Epithelial cell of prostate (primary cell): ENCODE measurements around the gene GPRC5B.

Experiments
- DNase-seq: peaks from one replicate; pipeline ENCODE4 v3.0.0-alpha.2; 2011; ENCODE audit warnings: low read depth, low spot score
- H3K27ac ChIP-seq: fragments of 450-650 bp; 2 replicates; pipeline ENCODE4 v1.5.1; 2017; ENCODE audit warnings: mild to moderate bottlenecking

GPRC5B gene

GRCh38 chr16:19851476-19851875 lies 33.2 kb downstream of the GPRC5B start:
- H3K27ac ChIP-seq: no peak overlapping the region
- DNase-seq: no peak

DNA sequence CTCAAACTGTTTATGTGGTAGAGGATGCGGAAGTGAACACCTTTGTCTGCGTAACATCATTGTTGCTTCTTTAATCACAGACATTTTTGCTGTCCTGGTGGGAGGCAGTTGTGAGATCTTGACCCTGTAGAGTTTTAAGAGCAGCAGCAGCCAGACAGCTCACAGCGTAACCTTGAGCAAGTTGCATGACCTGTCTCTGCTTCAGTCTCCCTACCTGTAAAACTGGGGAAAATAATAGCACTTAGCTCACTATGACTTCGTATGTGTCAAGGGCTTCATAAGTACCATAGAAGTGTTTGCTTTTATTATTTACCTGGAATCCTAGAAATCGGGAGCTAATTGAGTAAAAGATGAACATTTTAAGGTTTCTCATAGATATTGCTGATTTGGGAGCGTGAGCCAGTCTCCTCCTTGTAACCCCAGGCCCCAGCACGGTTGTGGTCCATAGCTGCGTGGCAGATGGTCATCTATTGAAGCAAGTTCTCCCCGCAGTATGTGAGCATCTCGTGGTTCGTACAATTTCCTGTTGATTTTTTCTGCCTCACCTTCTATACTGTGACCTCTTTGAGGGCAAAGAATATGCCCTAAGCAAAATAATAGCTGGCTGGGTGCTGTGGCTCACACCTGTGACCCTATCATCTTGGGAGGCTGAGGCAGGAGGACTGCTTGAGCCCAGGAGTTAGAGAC lies 34.4 kb downstream of the GPRC5B start:
- no peak overlapping the region for H3K27ac ChIP-seq
- DNase-seq: no peak

DNA sequence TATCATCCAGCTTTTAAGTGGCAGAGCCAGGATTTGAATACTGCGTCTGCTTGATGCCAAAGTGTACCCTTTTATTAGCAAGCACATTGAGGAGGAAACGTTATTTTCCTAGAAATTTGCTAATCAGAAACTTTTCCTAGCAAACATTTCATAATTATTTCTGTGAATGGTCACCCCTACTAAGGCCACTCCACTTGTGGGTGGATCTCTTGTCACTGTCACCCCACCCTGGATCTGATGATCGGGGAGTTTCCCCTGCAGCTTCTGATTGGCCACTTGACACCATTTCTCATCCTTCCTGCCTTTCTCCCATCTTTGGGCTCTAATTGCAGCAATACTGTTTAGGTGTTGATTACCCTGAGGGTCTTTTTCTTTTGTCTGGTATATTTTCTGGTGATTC lies 35.9 kb downstream of the GPRC5B start:
- DNase-seq: no peak
- H3K27ac ChIP-seq: no peak overlapping the region

GRCh38 chr16:19846436-19846835 lies 38.2 kb downstream of the GPRC5B start:
- no peak for DNase-seq
- H3K27ac ChIP-seq: no peak overlapping the region

GRCh38 chr16:19844945-19845641 lies 39.6 kb downstream of the GPRC5B start:
- DNase-seq: no peak
- peak overlapping the region; percentile 3 for H3K27ac ChIP-seq

DNA sequence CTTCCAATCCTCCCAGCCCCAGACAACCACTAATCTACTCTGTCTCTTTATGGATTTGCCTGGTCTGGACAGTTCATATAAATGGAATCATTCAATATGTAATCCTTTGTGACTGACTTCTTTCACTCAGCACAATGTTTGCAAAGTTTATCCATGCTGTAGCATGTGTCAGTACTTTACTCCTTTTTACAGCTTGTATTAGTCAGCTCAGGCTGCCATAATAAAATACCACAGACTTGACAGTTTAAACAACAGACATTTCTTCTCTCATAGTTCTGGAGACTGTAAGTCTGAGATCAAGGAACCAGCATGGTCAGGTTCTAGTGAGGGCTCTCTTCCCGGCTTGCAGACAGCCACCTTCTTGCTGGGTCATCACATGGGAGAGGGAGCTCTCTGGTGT lies 41.3 kb downstream of the GPRC5B start:
- peak; percentile 8 for DNase-seq
- H3K27ac ChIP-seq: no peak overlapping the region

GRCh38 chr16:19842426-19843157 lies 42.1 kb downstream of the GPRC5B start:
- DNase-seq: no peak

GRCh38 chr16:19841184-19841583 lies 43.5 kb downstream of the GPRC5B start:
- no peak for DNase-seq
- no peak overlapping the region for H3K27ac ChIP-seq

More at GRCh38 chr16:19842426-19843157, 42.1 kb downstream of the GPRC5B start:
- no peak overlapping the region for H3K27ac ChIP-seq

- no peak overlapping the region for H3K27ac ChIP-seq
- no peak for DNase-seq
These were observed 44.0 kb downstream of the GPRC5B start for GRCh38 chr16:19840524-19841110.

DNA sequence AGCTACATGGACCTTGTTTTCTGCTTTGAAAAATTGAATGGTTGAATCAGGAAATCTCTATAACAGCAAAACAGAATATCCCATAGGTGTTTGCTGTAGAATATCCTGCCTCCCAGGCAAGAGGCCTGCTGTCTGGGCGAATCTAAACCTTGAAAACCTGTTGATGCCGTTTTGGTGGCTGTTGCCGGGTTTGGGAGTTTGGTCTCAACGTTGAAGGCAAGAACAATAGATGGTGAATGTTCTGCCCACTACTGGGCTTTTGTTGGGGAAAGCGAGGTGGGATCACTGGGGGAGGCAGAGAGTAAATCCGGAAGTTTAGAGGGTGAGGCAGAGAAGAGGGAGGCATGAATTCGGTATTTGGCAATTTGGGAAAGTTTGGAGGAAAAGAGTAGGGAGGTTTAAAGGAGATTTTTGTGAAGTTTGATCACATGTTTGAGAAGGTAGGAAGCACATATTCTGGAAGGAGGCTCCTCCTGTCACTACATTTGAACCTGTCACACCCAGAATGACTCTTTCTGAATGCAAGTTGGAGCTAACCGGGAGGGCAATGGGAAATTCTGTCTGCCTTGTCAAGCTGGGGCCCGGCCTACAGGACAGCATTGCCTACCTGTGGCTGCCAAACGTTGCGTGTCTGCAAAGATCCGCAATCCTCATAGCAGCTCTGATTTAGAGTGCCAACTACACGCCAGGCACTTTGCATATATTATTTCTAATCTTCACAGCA lies 46.5 kb downstream of the GPRC5B start:
- no peak overlapping the region for H3K27ac ChIP-seq
- no peak for DNase-seq

GRCh38 chr16:19837331-19837980 lies 47.2 kb downstream of the GPRC5B start:
- no peak for DNase-seq
- H3K27ac ChIP-seq: no peak overlapping the region

GRCh38 chr16:19835968-19836421 lies 48.7 kb downstream of the GPRC5B start:
- DNase-seq: no peak
- H3K27ac ChIP-seq: no peak overlapping the region

DNA sequence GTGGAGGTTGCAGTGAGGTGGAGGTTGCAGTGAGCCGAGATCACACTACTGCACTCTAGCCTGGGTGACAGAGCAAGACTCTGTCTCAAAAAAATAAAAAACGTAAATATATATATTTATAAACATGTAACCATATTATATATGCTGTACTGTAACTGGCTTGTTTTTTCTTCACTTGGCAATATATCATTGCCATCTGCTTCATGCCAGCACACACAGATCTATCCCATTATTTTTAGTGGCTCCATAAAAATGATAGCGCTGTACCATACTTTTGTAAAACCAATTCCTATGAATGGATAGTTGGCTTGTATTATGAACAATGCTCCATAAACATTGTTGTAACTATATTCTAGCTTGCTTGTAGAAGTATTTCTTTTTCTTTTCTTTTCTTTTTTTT lies 49.5 kb downstream of the GPRC5B start:
- no peak for DNase-seq
- H3K27ac ChIP-seq: no peak overlapping the region

- DNase-seq: no peak
- no peak overlapping the region for H3K27ac ChIP-seq
These were observed 51.1 kb downstream of the GPRC5B start for GRCh38 chr16:19833581-19833980.

- no peak overlapping the region for H3K27ac ChIP-seq
- DNase-seq: no peak
These were observed 51.5 kb downstream of the GPRC5B start for GRCh38 chr16:19833176-19833575.

GRCh38 chr16:19831678-19832077 lies 53.0 kb downstream of the GPRC5B start:
- DNase-seq: no peak

DNA sequence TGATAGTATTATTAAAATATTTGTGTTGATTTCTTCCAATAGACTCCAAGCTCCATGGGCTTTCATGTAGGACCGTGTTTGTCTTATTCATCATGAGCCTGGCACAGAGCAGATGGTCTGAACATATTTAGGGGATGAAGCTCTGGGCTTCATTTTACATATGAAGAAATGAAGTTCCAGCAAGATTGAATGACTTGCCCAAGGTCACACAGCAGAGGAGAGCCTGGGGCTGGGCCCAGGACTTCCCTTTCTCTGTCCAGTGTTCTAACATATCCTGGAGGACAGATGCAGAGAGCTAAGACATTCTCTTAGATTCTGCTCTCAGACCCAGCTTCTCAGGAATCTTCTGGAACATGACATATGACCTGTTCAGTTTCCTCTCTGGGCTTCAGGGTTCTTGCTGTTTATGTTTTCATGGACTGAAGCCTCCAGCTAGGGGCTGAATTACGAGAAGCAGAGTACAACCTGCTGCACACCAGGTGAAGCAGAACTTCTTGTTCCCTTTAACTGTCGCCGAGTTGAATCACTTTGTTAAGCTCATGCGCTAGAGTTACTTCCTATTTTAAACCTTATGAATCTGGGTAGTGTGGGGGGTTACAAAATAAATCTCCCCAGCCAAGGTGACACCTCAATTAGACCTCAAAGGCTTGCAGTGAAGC lies 53.6 kb downstream of the GPRC5B start:
- DNase-seq: no peak
- no peak overlapping the region for H3K27ac ChIP-seq

More at GRCh38 chr16:19831678-19832077, 53.0 kb downstream of the GPRC5B start:
- no peak overlapping the region for H3K27ac ChIP-seq

DNA sequence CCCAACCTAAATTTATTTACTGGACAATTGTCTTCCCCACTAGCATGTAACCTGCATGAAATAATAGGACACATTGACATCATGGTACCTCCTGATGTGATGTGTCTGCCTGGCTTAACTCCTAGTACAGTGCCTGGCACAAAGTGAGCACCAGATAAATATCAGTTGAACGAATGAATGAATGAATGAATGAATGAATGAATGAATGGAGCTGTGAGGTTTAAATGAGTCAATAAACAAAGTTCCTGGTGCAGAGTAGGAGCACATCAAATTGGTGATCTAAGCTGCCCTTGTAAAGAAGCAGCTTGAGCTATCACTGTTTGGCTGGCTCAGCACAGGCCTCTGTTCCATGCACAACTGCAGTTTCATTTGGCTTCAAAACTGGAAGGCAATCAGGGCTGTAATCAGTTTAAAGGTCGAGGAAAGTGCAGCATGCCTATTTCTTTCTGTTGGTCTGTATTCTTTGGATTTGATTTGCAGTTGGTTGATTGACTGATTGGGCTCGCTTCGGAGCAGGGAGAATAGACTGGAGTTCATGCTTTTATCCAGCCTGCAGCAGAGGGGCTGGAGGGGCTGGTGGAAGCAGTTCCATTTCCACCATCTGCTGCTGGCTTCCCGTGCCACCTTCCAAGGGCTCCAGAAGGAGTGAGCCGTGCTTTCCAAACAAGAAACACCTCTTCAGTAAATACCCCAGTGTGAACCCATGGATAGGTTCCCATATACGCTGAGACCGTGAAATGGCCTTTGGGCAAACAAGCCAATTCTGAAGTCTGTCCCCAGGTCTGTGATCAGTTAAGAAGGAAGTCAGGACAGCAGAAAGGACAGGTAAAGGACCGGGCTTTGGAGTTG lies 54.6 kb downstream of the GPRC5B start:
- no peak overlapping the region for H3K27ac ChIP-seq
- no peak for DNase-seq
